HG03066 (cell line): Measurements from ENCODE around the gene PRX.

Source experiments
- ATAC-seq: cut with Tn5 transposase; IDR thresholded peaks from one replicate; pipeline ENCODE4 v1.9.1; 2021; ENCODE audit warnings: low read depth; ENCODE audit not compliant: unreplicated experiment

The PRX gene

GRCh38 chr19:40369797-40370196, 43.4 kb downstream of the PRX start:
- no peak for ATAC-seq

- ATAC-seq, result no peak
Measured at GRCh38 chr19:40367577-40368434, 45.4 kb downstream of the PRX start.

DNA sequence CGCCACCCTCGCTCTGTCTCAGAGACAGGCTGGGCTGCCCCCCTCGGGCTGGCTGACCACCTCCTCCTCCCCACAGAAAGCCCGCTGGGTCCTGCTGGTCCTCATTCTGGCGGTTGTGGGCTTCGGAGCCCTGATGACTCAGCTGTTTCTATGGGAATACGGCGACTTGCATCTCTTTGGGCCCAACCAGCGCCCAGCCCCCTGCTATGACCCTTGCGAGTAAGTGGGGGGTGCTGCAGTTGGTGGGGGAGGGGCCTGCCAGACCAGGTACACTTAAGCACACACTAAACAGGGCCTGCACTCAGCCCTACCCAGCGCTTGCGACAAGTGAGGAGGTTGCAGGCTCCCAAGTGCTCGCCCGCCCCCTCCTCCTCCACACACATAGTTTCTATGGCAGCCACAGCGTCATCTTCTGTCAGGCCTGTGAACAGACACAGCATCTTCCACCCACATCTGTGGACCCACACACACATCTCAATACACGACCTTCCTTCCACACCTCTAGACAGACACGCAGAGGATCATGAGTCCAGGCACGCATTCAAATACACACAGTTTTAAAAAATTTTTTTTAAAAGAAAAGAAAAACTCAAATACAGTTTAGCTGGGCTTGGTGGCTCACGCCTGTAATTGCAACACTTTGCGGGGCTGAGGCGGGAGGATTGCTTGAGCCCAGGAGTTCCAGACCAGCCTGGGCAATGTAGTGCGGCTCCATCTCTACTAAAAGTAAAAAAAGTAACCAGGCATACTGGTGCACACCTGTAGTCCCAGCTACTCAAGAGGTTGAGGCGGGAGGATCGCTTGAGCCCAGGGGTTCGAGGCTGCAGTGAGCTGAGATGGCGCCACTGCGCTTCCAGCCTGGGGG, 46.2 kb downstream of the PRX start:
- ATAC-seq, result no peak

GRCh38 chr19:40365613-40366401, 47.4 kb downstream of the PRX start:
- no peak for ATAC-seq

GRCh38 chr19:40365010-40365409, 48.2 kb downstream of the PRX start:
- ATAC-seq, result no peak

GRCh38 chr19:40363069-40363468, 50.1 kb downstream of the PRX start:
- ATAC-seq, result no peak

DNA sequence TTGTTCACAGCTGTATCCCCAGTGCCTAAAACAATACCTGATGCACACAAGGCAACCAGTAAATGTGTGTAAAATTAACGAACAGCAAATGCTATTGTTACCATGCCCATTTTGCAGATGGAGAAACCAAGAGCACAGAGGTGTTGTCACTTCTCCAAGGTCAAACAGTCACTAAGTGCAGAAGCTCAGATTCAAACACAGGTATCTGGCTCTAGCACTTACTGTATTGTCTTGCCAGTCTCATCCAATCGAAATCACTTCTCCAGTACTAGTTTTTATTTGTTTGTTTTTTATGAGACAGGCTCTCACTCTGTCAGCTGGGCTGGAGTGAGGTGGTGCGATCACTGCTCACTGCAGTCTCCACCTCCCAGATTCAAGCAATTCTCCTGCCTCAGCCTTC, 51.0 kb downstream of the PRX start:
- ATAC-seq, result no peak

DNA sequence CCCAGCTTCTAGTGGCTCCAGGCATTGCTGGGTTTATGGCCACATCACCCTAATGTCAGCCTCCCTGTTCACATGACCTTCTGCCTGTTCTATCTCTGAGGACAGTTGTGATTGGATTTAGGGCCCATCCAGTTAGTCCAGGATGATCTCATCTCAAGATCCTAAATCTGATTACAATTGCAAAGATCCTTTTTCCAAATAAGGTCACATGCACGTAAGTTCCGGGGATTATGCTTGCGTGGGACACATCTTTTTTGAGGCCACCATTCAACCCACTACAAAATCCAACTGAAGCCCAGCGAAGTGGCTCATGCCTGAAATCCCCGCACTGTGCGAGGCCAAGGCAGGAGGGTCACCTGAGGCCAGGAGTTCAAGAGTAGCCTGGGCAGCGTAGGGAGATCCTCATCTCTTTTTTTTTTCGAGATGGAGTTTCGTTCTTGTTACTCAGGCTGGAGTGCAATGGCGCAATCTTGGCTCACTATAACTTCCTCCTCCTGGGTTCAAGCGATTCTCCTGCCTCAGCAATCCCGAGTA, 52.4 kb downstream of the PRX start:
- no peak for ATAC-seq

DNA sequence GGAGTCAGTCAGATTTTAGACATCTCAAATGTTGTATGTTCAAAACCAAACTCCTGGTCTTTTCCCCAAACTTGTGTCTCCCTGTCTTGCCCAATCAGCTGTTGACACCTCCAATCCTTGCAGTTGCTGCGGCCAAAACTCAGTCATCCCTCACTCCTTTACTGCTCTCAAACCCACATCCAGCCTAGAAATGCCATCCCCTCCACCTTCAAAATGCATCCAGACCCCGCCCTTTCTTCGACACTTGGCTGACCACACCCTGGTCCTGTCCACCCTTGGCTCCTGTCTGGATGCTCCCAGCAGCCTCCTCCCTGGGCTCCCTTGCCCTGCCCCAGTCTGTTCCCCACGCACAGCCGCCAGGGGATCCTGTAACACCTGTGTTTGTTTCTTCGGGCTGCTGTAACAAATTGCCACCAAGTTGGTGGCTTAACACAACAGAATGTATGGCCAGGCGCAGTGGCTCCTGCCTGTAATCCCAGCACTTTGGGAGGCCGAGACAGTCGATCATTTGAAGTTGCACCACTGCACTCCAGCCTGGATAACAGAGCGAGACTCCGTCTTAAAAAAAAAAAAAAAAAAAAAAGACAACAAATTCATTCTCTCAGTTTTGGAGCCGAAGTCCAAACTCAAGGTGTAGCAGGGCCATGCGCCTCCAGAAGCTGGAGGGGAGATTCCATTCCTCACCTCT, 53.0 kb downstream of the PRX start:
- no peak for ATAC-seq

- no peak for ATAC-seq
Measured at GRCh38 chr19:40358773-40359172, 54.4 kb downstream of the PRX start.

GRCh38 chr19:40357640-40358039, 55.5 kb downstream of the PRX start:
- ATAC-seq, result no peak

DNA sequence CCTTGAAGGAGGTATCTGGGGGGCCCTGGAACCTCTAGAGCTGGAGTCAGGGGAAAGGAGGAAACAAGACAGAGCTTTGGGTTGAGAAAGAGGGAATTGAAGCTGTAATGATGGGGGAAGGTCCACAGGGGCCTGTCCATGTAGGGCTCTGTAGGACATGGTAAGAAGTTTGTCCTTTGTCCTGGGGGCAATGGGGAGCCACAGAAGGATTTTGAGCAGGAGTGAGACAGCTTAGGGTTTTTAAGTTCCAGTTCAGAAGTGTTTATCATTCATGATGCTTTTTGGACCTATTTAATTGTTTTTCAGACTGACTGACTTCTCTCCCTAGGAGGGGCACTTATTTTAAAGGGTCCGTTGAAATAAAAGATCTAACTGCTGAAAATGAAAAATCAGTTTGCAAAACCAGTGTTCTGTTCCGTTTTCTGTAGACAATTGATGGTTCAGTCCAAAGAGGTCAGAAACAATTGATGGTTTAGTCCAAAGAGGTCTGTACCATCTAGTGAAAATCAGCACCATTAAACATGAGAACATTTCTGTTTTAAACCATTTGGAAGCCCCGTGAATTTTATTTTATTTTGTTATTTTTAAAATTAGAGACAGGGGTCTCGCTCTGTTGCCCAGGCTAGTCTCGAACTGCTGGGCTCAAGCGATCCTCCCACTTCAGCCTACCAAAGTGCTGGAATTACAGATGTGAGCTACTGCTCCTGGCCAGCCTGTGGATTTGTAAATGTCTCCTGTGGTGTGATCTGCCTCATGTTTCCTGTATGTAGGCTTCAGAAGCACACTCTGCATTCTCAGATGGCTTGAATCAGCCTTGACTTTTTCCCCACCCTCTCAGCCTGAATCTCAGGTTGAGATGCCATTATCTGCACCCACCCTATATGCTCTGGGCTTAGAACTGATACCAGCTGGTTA, 56.2 kb downstream of the PRX start:
- no peak for ATAC-seq

GRCh38 chr19:40355975-40356680, 57.0 kb downstream of the PRX start:
- no peak for ATAC-seq

- no peak for ATAC-seq
Measured at GRCh38 chr19:40348961-40349507, 64.1 kb downstream of the PRX start.

DNA sequence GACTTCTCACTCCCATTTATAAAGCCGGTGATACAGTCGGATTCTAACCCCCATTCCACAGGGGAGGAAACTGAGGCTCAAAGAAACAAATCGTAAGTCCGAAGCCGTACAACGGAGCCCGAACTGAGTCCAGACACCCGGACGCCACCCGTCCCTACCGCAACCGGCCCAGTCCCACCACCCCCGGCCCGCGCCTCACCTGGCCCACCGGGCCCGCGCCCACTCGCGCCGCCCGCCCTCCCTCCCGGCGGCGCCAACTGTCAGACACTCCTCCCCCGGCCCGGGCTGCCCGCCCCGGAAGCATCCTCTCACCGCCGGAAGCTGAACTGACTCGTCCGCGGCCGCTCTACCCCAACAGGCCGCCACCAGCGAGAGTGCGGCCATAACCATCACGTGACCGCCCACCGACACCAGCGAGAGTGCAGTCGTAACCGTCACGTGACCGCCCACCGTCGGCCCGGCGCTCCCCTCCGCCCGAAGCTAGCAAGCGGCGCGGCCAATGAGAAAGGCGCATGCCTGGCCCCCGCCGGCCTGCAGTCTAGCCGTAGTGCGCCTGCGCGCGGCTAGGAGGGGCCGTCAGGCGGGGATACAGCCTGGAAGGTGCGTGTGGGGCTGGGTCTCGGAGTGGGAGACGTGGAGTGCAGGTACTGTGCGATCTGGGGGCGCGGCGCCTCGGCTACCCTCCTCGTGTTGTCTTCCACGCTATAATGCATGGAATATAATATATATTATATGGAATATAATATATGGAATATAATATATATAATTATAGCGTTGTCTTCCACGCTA, 64.9 kb downstream of the PRX start, which contains the start of the genes C19orf47 and PLD3:
TSS of gene C19orf47 (minus strand) at position 273 of the 789 bp plus-strand sequence. CDS start 6,540 bp downstream, outside the sequence.
TSS of gene PLD3 (plus strand) at position 571 of the 789 bp plus-strand sequence. CDS start 17,789 bp downstream, outside the sequence.
- ATAC-seq, result peak; percentile 94

DNA sequence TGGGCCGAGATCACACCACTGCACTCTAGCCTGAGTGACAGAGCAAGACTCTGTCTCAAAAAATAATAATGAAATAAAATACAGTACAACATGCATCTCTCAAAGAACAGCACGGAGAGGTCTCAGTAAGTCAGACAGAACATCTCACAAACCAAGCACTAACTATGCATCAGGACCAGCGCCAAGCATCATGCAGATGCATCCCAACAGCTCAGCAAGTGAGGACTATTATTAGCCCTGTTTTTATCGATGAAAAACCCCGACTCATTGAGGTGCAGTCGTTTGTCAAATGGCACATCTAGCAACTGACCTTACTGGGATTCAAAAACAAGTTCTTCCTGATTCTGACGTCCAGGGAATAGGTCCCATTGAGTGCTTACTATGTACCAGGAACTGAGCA, 68.8 kb downstream of the PRX start:
- ATAC-seq, result no peak
